Activated CD4-positive, alpha-beta T cell treated with anti-CD3 and anti-CD28 coated beads for 36 hours (primary cell): Measurements from ENCODE around the gene GDF3. TPM values are rescaled to one million over a fixed set of nuclear protein-coding genes. Genes with fewer than 3 reads are reported as not detected.

ENCODE experiments used
- total RNA-seq, 2 experiments: library from RNA; stranded (reverse); gene quantifications; one replicate each; pipeline ENCODE4 v1.2.3, GENCODE V29; 2021

Gene GDF3
- total RNA-seq, 2 experiments from 2014 or later, result not detected

Other genes with a start within 250 kb of the GDF3 start
- not detected for gene CD163, start 192.0 kb downstream of the GDF3 start, total RNA-seq
- gene APOBEC1, start 29.9 kb downstream of the GDF3 start, total RNA-seq, result not detected
- not detected for gene DPPA3, start 15.7 kb upstream of the GDF3 start, total RNA-seq
- gene CLEC4C, start 51.6 kb upstream of the GDF3 start, total RNA-seq, result not detected
- gene NANOGNB, start 69.4 kb upstream of the GDF3 start, total RNA-seq, result not detected
- not detected for gene NANOG, start 93.6 kb upstream of the GDF3 start, total RNA-seq
- gene SLC2A14, start 177.1 kb upstream of the GDF3 start, total RNA-seq, result under 1 TPM; 0.19 to 0.25 TPM
- 100 to 1,000 TPM; 396 to 511 TPM for gene SLC2A3, start 240.4 kb upstream of the GDF3 start, total RNA-seq